Measurements from ENCODE around the gene BBS2. TPM values are rescaled to one million over a fixed set of nuclear protein-coding genes. Genes with fewer than 3 reads are reported as not detected.

BBS2 gene
- polyA plus RNA-seq, 1 donor from 2014 or later: 197 TPM

- no peak within 1 kb of the TSS for H3K4me3 ChIP-seq (ENCODE audit: low read length)
- no peaks in the 10 kb centered on the region for H3K27me3 ChIP-seq (ENCODE audit: insufficient read depth, low read depth, low read length)
- no peaks in the 10 kb centered on the region for H3F3A ChIP-seq (ENCODE audit: insufficient read depth, low read length, poor library complexity, severe bottlenecking)
- no peaks in the 10 kb centered on the region for H3K9me3 ChIP-seq (ENCODE audit: low read length)
- H3K9me2 ChIP-seq (ENCODE audit: insufficient read depth, low read length): no peaks in the 10 kb centered on the region
- no peak within 1 kb of the TSS for H2AFZ ChIP-seq (ENCODE audit: low read depth, low read length)
- H3K27ac ChIP-seq (ENCODE audit: low read length): no peak within 1 kb of the TSS
- H4K20me1 ChIP-seq (ENCODE audit: insufficient read depth): no peaks in the 10 kb centered on the region
- no peaks in the 10 kb centered on the region for H3K79me2 ChIP-seq (replicated peaks; ENCODE audit: insufficient read depth, low read length)
- no peaks in the 10 kb centered on the region for H3K36me3 ChIP-seq (ENCODE audit: insufficient read depth, low read length)
- no peak for TF ChIP-seq EZH2 (IDR thresholded peaks at IDR 0.05; ENCODE audit: borderline replicate concordance, insufficient read depth, low read length, poor library complexity, severe bottlenecking)
- H3K4me2 ChIP-seq (ENCODE audit: low read length): no peak within 1 kb of the TSS
- no peak within 1 kb of the TSS for H3K9ac ChIP-seq (ENCODE audit: low read length)
These were observed 45.1 kb upstream of the BBS2 start, which contains the start of gene MT4 for GRCh38 chr16:56564793-56565477. MT4 (plus strand) TSS chr16:56565073; CDS start chr16:56565129, 56 bp downstream.

GRCh38 chr16:56561126-56561525, 41.3 kb upstream of the BBS2 start:
- H2AFZ ChIP-seq (ENCODE audit: low read depth, low read length): no peak overlapping the region
- H3K36me3 ChIP-seq (ENCODE audit: insufficient read depth, low read length): no peaks in the 10 kb centered on the region
- no peak overlapping the region for H3K9ac ChIP-seq (ENCODE audit: low read length)
- no peak overlapping the region for H3K4me2 ChIP-seq (ENCODE audit: low read length)
- no peaks in the 10 kb centered on the region for H4K20me1 ChIP-seq (ENCODE audit: insufficient read depth)
- no peak overlapping the region for H3K27ac ChIP-seq (ENCODE audit: low read length)
- no peak for TF ChIP-seq EZH2 (IDR thresholded peaks at IDR 0.05; ENCODE audit: borderline replicate concordance, insufficient read depth, low read length, poor library complexity, severe bottlenecking)
- TF ChIP-seq MXI1 (conservative IDR thresholded peaks at IDR 0.05; ENCODE audit: poor library complexity, severe bottlenecking): no peak
- no peak for TF ChIP-seq SMC3 (conservative IDR thresholded peaks at IDR 0.05; ENCODE audit: poor library complexity)
- no peak for TF ChIP-seq TAF1 (IDR thresholded peaks at IDR 0.05; ENCODE audit: low read depth)
- TF ChIP-seq RAD21 (conservative IDR thresholded peaks at IDR 0.05): no peak
- TF ChIP-seq POLR2AphosphoS5 (IDR thresholded peaks at IDR 0.05): no peak
- no peak for TF ChIP-seq EP300 (conservative IDR thresholded peaks at IDR 0.05; ENCODE audit: poor library complexity, severe bottlenecking)
- no peak for TF ChIP-seq REST (IDR thresholded peaks at IDR 0.05; ENCODE audit: borderline replicate concordance)
- TF ChIP-seq CTCF (IDR thresholded peaks at IDR 0.05; ENCODE audit: poor library complexity, severe bottlenecking): no peak
- H3K79me2 ChIP-seq (replicated peaks; ENCODE audit: insufficient read depth, low read length): no peaks in the 10 kb centered on the region
- no peaks in the 10 kb centered on the region for H3F3A ChIP-seq (ENCODE audit: insufficient read depth, low read length, poor library complexity, severe bottlenecking)
- no peaks in the 10 kb centered on the region for H3K9me2 ChIP-seq (ENCODE audit: insufficient read depth, low read length)
- H3K27me3 ChIP-seq (ENCODE audit: insufficient read depth, low read depth, low read length): no peaks in the 10 kb centered on the region
- H3K9me3 ChIP-seq (ENCODE audit: low read length): no peaks in the 10 kb centered on the region
- no peak overlapping the region for H3K4me3 ChIP-seq (ENCODE audit: low read length)
